Ramos (cell line): Measurements from ENCODE around the gene KIAA0825.

ENCODE experiments used
- in situ Hi-C: fragments of 300-500 bp; cut with MboI; formaldehyde crosslinking; loops from one replicate; pipeline ENCODE4 v1.14.3; 2022; ENCODE audit warnings: low sequenced_read_pairs; ENCODE audit not compliant: unreplicated experiment

Gene KIAA0825

GRCh38 chr5:94517490-94518488 is 100.6 kb downstream of the KIAA0825 start:
- in situ Hi-C loops, result no loop called here

GRCh38 chr5:94516148-94516547 is 102.3 kb downstream of the KIAA0825 start:
- in situ Hi-C loops, result no loop called here

GRCh38 chr5:94508461-94509148 is 109.8 kb downstream of the KIAA0825 start:
- in situ Hi-C loops, result no loop called here

GRCh38 chr5:94505327-94506068 is 112.9 kb downstream of the KIAA0825 start:
- in situ Hi-C loops, result no loop called here

GRCh38 chr5:94503677-94504076 is 114.7 kb downstream of the KIAA0825 start:
- in situ Hi-C loops, result no loop called here

- in situ Hi-C loops, result no loop called here
Measured at GRCh38 chr5:94501365-94501764, 117.0 kb downstream of the KIAA0825 start.

- in situ Hi-C loops, result no loop called here
Measured at GRCh38 chr5:94499806-94500205, 118.6 kb downstream of the KIAA0825 start.

- in situ Hi-C loops, result no loop called here
Measured at GRCh38 chr5:94498199-94498598, 120.2 kb downstream of the KIAA0825 start.

GRCh38 chr5:94485067-94485466 is 133.3 kb downstream of the KIAA0825 start:
- in situ Hi-C loops, result no loop called here

GRCh38 chr5:94481059-94481458 is 137.3 kb downstream of the KIAA0825 start:
- in situ Hi-C loops, result no loop called here

- in situ Hi-C loops, result no loop called here
Measured at GRCh38 chr5:94480486-94480885, 137.9 kb downstream of the KIAA0825 start.

GRCh38 chr5:94473936-94474335 is 144.5 kb downstream of the KIAA0825 start:
- in situ Hi-C loops, result no loop called here

GRCh38 chr5:94471521-94471920 is 146.9 kb downstream of the KIAA0825 start:
- in situ Hi-C loops, result no loop called here

- in situ Hi-C loops, result no loop called here
Measured at GRCh38 chr5:94470802-94471201, 147.6 kb downstream of the KIAA0825 start.

GRCh38 chr5:94469894-94470329 is 148.5 kb downstream of the KIAA0825 start:
- in situ Hi-C loops, result no loop called here

- in situ Hi-C loops, result no loop called here
Measured at GRCh38 chr5:94467954-94468930, 150.2 kb downstream of the KIAA0825 start.

- in situ Hi-C loops, result no loop called here
Measured at GRCh38 chr5:94467346-94467953, 151.0 kb downstream of the KIAA0825 start.

GRCh38 chr5:94463739-94464138 is 154.7 kb downstream of the KIAA0825 start:
- in situ Hi-C loops, result no loop called here

GRCh38 chr5:94461131-94461530 is 157.3 kb downstream of the KIAA0825 start:
- in situ Hi-C loops, result no loop called here
